PC-3 (cell line): Measurements from ENCODE around the gene OR6C65.

Experiments
- CTCF ChIP-seq: fragments of 300-600 bp; sonication (generic); conservative IDR thresholded peaks from 2 replicates; pipeline ENCODE4 v1.5.1; 2017; ENCODE audit warnings: antibody characterized with exemption, low read depth, mild to moderate bottlenecking, low read length
- EZH2 ChIP-seq: fragments of 300-600 bp; sonication (generic); IDR thresholded peaks from one replicate; pipeline ENCODE4 v1.6.1; 2017; ENCODE audit warnings: antibody characterized with exemption, mild to moderate bottlenecking, low read length; ENCODE audit not compliant: unreplicated experiment

DNA sequence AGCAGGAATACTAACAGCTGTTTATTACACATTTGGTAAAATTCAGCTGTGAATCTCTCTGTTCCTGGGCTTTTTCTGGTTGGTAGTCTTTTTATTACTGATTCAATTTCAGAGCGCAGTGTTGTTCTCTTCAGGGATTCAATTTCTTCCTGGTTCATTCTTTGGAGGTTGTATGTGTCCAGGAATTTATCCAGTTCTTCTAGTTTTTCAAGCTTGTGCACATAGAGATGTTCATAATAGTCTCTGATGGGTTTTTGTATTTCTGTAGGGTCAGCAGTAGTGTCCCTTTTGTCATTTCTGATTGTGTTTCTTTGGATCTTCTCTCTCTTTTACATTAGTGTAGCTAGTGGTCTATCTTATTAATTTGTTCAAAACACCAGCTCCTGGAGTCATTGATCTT lies 16.6 kb downstream of the OR6C65 start:
- TF ChIP-seq CTCF = no peak
- no peak for TF ChIP-seq EZH2
